Right ventricle myocardium inferior (tissue), 1 donor: Measurements from ENCODE around the gene GORAB. TPM values are rescaled to one million over a fixed set of nuclear protein-coding genes. Genes with fewer than 3 reads are reported as not detected.

Source experiments
- ATAC-seq: fragments of 200-7000 bp; cut with Tn5 transposase; one replicate; pipeline ENCODE4 v1.9.1; 2020; ENCODE audit warnings: mild to moderate bottlenecking, moderate library complexity
- DNase-seq: peaks from one replicate; pipeline ENCODE4 v3.0.0; 2021; ENCODE audit errors: missing footprints
- intact Hi-C: fragments of 100-400 bp; cut with DNase I; formaldehyde crosslinking; loops from one replicate; pipeline ENCODE4 v1.11.0; 2022
- total RNA-seq: library from RNA; stranded (reverse); fragmentation: NEBNext Ultra II Directional; extraction: Animal tissue kit (Norgen Biotek cat#: 25700); gene quantifications from one replicate; pipeline ENCODE4 v1.2.1, GENCODE V29; 2021
- donor health status: DM: no; HTN: yes; CAD: no; lungs with severe emphysema.

Gene GORAB
- total RNA-seq, 1 donor from 2014 or later = 7.8 TPM

DNA sequence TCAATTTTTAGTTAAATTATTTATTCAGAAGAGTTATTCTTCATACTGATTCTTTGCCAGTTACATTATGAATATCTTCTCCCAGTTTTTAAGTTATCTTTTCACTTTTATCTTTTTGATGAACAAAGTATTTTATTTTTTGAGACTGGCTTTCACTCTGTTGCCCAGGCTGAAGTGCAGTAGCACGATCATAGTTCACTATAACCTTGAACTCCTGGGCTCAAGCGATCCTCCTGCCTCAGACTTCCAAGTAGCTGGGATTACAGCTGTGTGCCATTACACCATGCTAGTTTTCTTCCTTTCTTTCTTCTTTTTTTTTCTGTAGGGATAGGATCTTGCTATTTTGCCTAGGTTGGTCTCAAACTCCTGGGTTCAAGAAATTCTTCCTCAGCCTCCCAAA lies 3.5 kb downstream of the GORAB start:
- no peak for ATAC-seq
- intact Hi-C loops = loop anchor here (10.0 kb wide), 2 partner anchors 121 to 381 kb away; no protein-coding TSS in a partner anchor

DNA sequence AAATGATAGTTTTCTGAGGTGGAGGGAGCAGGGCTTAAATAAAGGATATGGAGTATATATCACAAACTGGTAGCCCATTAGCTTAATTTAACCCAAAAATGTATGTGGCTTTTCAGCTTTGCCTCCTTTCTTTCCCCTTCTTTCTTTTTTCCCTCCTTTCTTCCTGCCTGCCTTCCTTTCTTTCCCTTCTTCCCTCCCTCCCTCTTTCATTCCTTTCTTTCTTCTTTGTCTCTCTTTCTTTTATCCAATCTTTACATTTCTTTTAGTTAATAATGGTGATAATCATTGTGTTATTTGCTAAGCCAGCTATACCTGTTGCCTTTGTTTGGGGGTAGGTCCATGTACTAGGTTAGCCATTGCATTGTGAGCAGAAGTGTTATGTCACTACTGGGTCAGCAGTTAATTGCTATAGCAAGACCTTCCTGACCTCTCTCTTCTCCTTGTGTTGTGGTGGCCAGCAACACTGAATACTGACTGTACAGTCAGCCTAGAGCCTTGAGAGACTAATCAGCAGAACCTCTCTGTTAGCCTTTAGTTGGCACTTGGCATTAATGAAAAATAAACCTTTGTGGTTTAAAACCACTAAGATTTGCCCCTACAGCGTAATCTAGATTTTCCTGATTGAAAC lies 5.1 kb downstream of the GORAB start:
- no peak for DNase-seq
- peak; percentile 55 for ATAC-seq
- intact Hi-C loops = loop anchor here (10.0 kb wide), 2 partner anchors 122 to 382 kb away; no protein-coding TSS in a partner anchor

More for the DNA sequence above, 3.5 kb downstream of the GORAB start:
- no peak for DNase-seq

DNA sequence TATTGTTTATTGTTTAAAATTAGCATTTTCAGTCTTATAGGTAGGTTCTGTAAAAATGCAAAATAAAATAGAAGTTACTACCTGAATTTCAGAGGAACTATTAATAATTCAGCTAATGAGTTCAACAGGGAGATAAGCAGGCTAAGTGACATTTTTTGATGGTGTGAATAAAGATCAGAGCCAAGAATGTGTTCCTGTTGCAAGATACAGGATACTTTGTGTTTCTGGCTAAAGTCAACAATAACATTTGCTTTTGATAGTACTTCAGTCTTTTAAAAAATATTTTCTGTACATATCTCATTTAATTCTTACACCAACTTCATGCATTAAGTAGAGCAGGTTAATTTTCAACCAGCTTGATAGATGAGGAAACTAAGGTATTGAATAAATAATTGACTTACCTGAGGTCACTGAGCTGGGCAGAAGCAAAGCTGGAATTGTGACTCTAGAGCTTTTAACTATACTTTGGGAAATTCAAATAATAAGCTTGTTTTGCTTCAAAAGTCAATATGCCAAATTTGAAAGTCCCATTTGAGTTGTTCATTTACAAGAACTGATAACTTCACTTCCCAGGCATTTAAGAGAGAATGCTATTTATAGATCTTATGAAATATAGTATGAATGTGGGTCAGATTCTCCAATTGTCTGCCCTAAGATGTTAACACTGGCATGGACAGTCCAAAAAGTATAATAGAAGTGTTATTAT lies 6.0 kb downstream of the GORAB start:
- intact Hi-C loops = loop anchor here (10.0 kb wide), 2 partner anchors 123 to 383 kb away; no protein-coding TSS in a partner anchor
- ATAC-seq (no peak), DNase-seq (no peak)

DNA sequence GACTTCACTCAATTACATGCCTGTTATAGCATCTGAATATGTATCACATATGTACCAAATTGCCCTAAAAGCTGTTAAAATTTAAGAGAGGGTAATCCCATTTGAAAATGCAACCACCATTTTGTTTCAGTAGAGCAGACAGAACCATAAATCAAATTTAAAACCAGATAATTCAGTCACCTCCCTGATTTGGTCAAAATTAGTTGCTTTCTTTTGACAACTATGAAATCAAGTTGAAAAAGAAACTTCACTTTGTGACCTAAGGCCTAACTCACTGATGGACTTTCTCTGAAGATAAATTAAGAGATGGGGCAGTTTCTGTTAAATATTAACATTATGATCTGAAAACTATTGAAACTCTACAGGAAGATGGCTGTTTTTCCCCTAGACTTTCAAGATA lies 6.7 kb downstream of the GORAB start:
- intact Hi-C loops = loop anchor here (10.0 kb wide), 2 partner anchors 124 to 384 kb away; no protein-coding TSS in a partner anchor
- ATAC-seq (no peak), DNase-seq (no peak)

DNA sequence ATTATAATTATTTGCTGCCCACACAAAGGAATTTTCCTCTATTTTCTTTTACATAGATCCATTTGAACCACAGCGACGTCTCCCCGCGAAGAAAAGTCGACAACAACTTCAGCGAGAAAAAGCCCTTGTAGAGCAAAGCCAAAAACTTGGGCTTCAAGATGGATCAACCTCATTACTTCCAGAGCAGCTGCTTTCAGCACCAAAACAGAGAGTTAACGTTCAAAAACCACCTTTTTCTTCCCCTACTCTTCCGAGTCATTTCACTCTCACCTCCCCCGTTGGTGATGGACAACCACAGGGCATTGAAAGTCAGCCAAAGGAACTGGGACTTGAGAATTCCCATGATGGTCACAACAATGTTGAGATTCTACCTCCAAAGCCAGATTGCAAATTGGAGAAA lies 7.2 kb downstream of the GORAB start:
- ATAC-seq (no peak), DNase-seq (peak; percentile 15)
- intact Hi-C loops = loop anchor here (10.0 kb wide), 2 partner anchors 124 to 384 kb away; no protein-coding TSS in a partner anchor

DNA sequence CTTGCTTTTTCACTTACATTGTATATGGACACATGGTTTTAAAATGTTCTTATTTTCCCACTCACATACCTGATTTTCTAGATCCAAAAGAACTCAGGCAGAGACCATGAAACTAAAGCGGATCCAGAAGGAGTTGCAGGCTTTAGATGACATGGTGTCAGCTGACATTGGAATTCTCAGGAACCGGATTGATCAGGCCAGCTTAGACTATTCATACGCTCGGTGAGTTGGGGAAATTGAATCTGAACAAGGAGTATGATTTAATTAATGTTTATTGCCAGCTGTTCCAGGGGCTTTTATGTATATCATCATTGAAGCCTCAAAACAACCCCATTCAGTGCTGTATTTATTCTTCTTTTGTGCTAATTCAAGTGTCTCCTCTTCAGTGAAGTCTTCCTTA lies 12.7 kb downstream of the GORAB start:
- intact Hi-C loops = no loop called here
- ATAC-seq = no peak
- no peak for DNase-seq

DNA sequence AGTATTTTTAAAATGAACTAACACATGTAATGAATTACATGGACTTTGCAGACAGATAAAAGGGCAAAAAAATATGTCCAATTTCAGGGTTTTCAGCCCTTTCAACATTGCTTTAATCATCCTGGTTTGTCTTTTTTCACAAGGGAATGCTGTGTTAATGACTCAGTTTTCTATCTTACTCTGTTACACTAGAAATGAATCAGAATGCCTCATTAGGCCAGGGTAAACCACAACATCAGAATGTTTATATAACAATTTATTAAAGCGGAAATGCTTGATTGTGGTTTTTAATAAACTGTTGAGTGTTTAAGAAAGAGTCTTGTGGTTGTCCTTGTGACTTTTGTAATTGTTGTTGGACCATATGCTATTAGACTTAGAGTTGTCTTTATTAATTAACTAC lies 13.5 kb downstream of the GORAB start:
- intact Hi-C loops = no loop called here
- no peak for DNase-seq
- no peak for ATAC-seq

DNA sequence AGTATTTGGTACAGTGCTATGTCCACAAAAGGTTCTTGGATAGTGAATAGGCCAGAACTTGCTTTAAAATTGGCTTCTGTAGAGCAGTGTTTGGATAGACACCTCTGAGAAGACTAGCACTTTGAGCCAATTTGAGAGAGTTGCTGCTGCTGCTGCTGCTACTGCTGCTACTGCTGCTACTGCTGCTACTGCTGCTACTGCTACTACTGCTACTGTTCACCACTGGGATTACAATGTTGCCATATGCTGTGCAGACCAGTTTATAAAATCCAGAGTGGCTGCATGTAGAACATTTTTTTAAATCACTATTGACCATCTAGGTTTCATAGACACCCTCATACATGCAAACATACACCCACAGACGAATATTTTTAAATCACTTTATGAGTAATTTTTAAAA lies 15.3 kb downstream of the GORAB start:
- DNase-seq (no peak), ATAC-seq (no peak)
- intact Hi-C loops = no loop called here

DNA sequence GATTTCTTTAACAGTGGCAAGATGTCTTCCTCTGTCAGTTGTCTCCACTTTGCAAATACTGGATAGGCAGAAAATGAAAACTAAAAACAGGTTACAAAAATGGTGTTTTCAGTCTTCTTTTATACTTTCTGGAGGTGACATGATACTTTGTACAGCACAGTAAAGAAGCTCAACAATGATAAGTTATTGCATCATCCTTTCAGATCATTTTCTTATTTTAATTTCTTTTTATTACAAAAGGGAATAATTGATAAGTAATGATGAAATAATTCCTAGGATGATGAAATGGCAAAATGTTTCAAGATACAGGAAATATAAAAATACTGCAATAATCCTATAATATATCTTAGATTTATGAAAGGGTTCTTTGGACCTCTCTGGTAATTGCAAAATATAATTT lies 16.5 kb downstream of the GORAB start:
- intact Hi-C loops = no loop called here
- ATAC-seq (no peak), DNase-seq (no peak)

DNA sequence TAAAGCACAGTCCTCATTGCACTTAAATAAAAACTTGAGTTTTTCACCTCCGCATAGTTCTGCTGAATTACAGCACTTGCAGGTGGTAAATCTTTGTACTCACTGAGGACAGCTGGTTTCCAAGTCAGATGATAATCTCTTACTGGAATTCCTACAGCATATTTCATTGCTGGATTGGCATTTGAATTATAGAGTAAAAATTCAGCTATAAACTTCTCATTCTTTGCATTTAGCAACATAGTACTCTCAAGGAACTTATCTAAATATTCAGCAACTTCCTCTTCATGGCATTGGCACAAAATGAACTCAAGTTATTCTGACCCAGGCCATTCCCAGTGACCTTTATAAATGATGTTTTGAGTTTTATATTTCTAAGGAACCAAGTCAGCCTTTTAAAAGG lies 23.4 kb downstream of the GORAB start:
- no peak for ATAC-seq
- no peak for DNase-seq
- intact Hi-C loops = no loop called here

DNA sequence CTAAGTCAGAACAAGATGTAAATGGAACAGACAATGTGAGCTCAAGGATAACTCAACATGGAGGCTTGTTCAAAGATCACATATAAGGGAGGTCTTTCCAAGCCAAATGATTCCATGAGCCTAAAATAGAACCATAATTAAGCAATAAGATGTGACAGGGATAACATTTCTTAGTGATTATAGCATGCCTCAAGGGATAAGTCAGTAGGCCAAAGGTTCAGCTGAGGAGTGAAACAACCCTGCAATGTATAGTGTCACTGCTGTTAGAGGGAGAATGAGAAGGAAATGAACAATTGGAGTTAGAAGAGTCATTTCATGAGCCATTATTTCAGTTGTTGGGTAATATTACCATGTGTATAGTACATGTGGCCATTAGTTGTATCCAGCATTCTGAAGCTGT lies 25.0 kb downstream of the GORAB start:
- intact Hi-C loops = no loop called here
- ATAC-seq (no peak), DNase-seq (no peak)

DNA sequence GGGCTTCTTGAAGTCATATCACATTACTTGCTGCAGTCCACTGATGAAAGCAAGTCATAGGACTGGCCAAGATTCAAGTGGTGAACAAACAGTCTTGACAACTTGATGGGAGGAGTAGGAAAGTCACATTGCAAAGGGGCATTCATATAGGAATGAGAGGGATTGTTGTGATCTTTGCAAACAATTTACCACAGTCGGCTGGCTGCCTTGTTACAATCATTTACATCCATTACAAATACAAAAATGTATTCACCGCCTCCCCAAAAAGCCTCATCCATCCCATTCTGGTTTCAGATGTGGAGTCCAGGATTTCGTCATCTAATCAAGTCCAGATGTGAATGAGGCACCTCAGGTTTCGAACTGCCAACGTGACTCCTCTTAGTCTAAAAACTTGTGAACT lies 26.8 kb downstream of the GORAB start:
- intact Hi-C loops = no loop called here
- no peak for ATAC-seq
- DNase-seq = no peak

DNA sequence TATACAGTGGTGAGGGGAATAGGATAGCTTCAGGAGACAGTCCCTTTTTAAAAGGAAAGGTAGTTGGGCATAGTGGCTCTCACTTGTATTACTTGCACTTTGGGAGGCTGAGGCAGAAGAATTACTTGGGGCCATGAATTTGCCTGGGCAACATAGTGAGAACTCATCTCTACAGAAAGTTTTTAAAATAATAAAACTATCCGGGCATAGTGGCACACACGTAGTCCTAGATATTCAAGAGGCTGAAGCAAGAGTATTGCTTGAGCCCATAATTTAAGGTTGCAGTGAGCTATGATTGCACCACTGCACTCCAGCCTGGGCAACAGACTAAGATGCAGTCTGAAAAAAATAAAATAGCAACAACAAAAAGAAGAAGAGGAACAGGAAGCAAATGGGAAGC lies 27.2 kb downstream of the GORAB start:
- no peak for DNase-seq
- intact Hi-C loops = no loop called here
- no peak for ATAC-seq

DNA sequence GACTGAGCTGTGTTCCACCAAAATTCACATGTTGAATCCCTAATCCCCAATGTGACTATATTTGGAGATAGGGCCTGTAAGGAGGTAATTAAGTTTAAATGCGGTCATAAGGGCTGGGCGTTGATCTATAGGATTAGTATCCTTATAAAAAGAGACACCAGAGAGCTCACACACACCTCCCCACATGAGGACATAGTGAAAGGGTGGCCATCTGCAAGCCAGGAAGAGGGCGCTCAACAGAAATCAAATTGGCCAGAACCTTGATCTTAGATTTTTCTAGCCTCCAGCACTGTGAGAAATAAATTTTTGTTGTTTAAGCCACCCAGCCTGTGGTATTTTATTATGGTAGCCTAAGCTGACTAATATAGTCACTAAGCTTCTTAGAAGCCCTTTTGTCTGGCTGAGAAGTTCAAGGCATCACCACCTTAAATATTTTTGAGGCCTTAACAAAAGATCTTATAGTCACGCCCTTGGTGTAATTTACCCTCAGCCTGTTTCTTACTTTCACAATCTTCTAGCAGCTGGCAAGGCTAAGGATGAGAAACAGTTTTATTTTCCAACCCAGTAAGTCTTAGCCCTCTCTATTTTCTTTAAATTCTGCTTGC lies 28.8 kb downstream of the GORAB start:
- DNase-seq (no peak), ATAC-seq (no peak)
- intact Hi-C loops = no loop called here

DNA sequence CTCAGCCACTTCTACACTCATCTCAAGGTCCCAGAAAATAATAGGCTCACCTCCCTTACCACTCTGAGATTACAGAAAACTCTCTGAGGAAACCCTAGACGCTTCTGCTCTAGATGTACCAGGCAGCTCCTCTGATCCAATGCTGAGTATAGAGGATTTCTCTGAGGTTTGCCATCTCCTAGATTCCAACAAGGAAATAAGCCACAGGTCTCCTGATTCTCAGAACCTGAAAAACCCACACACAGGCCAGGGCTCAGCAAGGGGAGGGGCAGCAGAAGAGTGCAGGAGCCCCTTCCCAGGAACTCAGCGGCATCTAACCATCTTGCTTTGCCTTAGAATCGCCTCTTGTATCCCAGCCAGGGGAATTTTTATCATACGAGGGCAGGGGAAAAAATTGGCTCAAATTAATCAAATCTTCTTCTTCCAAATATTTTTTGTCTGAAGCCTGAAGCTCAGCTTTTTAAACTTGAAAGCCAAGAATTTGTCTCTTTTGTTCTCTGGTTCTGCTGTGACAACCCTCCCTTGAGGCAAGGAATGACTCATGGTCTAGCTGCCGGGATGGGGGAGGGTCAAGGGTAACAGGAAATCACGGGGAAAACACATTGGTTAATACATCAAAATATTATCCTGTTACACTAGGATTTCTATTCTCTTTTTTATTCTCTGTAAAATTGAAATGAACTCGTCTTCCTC lies 30.8 kb downstream of the GORAB start:
- intact Hi-C loops = no loop called here
- ATAC-seq = peak; percentile 89
- DNase-seq = peak; percentile 68

DNA sequence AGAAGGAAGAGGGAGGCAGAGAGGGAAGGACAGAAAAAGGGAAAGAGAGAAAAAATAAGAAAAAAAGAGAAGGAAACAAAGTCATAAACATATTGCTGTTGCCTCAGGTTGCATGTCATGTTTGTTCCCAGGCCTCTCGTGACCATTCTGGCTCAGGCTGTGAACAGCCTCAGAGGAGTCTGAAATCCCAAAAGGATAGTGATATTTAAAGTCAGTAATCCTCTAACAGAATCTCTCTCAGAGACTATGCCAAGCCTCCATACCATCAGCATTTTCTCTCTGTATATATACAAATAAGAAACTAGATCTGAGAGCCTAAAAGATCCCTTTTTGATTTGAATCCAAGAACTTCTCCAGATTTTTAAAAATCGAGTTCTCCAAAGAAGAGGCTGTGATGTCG lies 35.2 kb downstream of the GORAB start:
- DNase-seq = no peak
- ATAC-seq = no peak
- intact Hi-C loops = no loop called here

DNA sequence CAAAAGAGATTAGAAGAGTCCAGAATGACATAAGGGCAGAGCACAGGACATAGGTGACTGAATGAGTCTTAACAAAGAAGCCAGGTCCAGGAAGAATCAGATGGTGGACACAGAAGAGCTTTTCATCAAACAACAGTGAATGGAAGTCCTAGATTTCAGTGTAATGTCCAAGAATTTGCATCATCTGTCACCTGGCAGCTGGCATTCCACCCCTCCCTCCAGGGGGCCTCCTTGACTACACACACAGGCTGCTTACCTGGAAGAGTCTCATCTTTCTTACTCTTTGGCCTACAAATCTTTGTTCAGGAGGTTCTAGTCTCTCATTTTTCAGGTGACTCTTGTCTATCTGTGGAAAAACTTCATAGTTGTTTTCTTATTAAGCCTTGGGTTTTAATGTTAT lies 36.2 kb downstream of the GORAB start:
- ATAC-seq (no peak), DNase-seq (no peak)
- intact Hi-C loops = no loop called here

DNA sequence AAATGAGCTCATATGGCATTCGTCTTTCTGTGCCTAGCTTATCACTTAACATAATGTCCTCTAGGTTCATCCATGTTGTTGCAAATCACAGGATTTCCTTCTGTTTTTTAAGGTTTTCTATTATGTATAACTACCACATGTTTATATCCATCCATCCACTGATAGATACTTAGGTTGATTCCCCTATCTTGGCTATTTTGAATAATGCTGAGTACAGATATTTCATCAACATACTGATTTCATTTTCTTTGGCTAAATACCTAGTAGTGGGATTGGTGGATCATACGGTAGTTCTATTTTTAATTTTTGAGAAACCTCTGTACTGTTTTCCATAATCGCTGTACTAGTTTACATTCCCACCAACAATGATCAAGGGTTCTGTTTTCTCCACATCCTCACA lies 45.0 kb downstream of the GORAB start:
- DNase-seq (no peak), ATAC-seq (no peak)
- intact Hi-C loops = no loop called here

DNA sequence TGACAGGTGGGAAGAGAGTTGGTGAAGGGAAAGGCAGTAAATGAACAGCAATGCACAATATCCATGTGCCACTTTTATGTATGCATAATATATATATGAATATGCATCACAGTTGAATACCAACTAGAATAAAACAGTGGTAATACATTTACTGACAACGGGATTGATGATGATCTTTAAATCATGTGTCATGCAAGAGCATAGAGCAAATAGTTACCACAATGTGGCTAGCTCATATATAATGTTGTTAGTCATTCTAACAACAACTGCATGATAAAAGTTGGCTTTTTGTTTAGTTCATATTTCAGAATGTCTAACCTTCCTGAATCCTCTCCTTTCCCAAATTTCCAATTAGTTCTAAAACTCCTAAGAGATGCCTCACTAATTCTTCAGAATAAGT lies 46.4 kb downstream of the GORAB start:
- intact Hi-C loops = no loop called here
- DNase-seq = no peak
- no peak for ATAC-seq
